HCT116 (cell line): ENCODE data around the gene EPB41L5.

Experiments used
- ATF3 ChIP-seq: IDR thresholded peaks from 2 replicates; pipeline ENCODE4 v1.6.1; 2012
- CTCF ChIP-seq, 3 experiments: fragments of 200-600 bp in 1 of 3; sonication (generic) in 1 of 3; IDR thresholded peaks in 2 of 3; conservative IDR thresholded peaks in 1 of 3; 2 replicates each; pipeline ENCODE4 v1.5.1; 2012 to 2017; ENCODE audit warnings: low read depth in 2 of 3, low read length in 2 of 3, antibody characterized with exemption in 1 of 3, borderline replicate concordance in 1 of 3, control low read depth in 1 of 3, mild to moderate bottlenecking in 1 of 3, mixed read lengths in 1 of 3, mixed run types in 1 of 3, moderate library complexity in 1 of 3; ENCODE audit not compliant: insufficient read depth in 1 of 3
- EGR1 ChIP-seq: IDR thresholded peaks from 2 replicates; pipeline ENCODE4 v1.6.1; 2012; ENCODE audit warnings: low read depth
- EZH2 ChIP-seq: fragments of 200-600 bp; sonication (generic); IDR thresholded peaks from 2 replicates; pipeline ENCODE4 v1.6.1; 2017; ENCODE audit warnings: antibody characterized with exemption, mixed run types
- FOSL1 ChIP-seq: IDR thresholded peaks from 2 replicates; pipeline ENCODE4 v1.6.1; 2012; ENCODE audit warnings: low read depth
- POLR2A ChIP-seq: IDR thresholded peaks from 2 replicates; pipeline ENCODE4 v1.7.0; 2011; ENCODE audit warnings: borderline replicate concordance; ENCODE audit not compliant: insufficient read depth, insufficient read length; ENCODE audit errors: extremely low read depth
- POLR2AphosphoS5 ChIP-seq: IDR thresholded peaks from 2 replicates; pipeline ENCODE4 v1.6.1; 2011; ENCODE audit warnings: mild to moderate bottlenecking, low read depth, low read length, moderate library complexity
- RAD21 ChIP-seq: IDR thresholded peaks from 2 replicates; pipeline ENCODE4 v1.6.1; 2012; ENCODE audit warnings: low read depth, mild to moderate bottlenecking
- REST ChIP-seq: IDR thresholded peaks from 2 replicates; pipeline ENCODE4 v1.6.1; 2012; ENCODE audit warnings: low read depth
- ZBTB33 ChIP-seq: IDR thresholded peaks from 2 replicates; pipeline ENCODE4 v1.6.1; 2011; ENCODE audit warnings: mild to moderate bottlenecking, low read length, moderate library complexity; ENCODE audit not compliant: insufficient replicate concordance; ENCODE audit errors: extremely low read depth
- ZFX ChIP-seq: fragments of 450-650 bp; IDR thresholded peaks from 2 replicates; pipeline ENCODE4 v1.6.1; 2017

GRCh38 chr2:120108749-120109148, 95.9 kb downstream of the EPB41L5 start:
- TF ChIP-seq EGR1 (no peak), REST (no peak), CTCF (IDR thresholded peaks at IDR 0.05 in 2 of 3, conservative IDR thresholded peaks at IDR 0.05 in 1 of 3; ENCODE audit: borderline replicate concordance in 1 of 3, insufficient read depth in 1 of 3, low read depth in 2 of 3, low read length in 2 of 3) (no peak), ZBTB33 (no peak), RAD21 (no peak), ATF3 (no peak), POLR2AphosphoS5 (no peak), EZH2 (no peak), POLR2A (no peak), ZFX (no peak), FOSL1 (no peak)
